Activated CD8-positive, alpha-beta memory T cell treated with anti-CD3 and anti-CD28 coated beads for 24 hours (primary cell): ENCODE data around the gene POLH.
"Not testable (repeated sequence)": the region's sequence is repeated elsewhere in the genome, so short reads cannot be mapped to it uniquely, and the experiment has no call there.

Experiments
- DNase-seq: peaks from one replicate; pipeline ENCODE4 v3.0.0-alpha.2; 2020

POLH gene

GRCh38 chr6:43634702-43635303, 58.8 kb downstream of the POLH start:
- DNase-seq, result no peak

GRCh38 chr6:43635387-43636307, 59.7 kb downstream of the POLH start, which contains the start of gene MAD2L1BP:
Gene MAD2L1BP (plus strand): TSS chr6:43635840. CDS start chr6:43635876, 36 bp downstream.
- peak; percentile 93 for DNase-seq

GRCh38 chr6:43636308-43636659, 60.3 kb downstream of the POLH start:
- DNase-seq, result no peak

- DNase-seq, result no peak
Observed at GRCh38 chr6:43639984-43640800, 64.2 kb downstream of the POLH start.

- DNase-seq, result peak; percentile 79
Observed at GRCh38 chr6:43644940-43645612, 69.1 kb downstream of the POLH start, which contains the start of gene RSPH9. Gene RSPH9 (plus strand): TSS chr6:43645036. CDS start chr6:43645099, 63 bp downstream.

GRCh38 chr6:43645613-43645964, 69.6 kb downstream of the POLH start:
- DNase-seq, result no peak

- DNase-seq, result no peak
Observed at GRCh38 chr6:43647613-43648012, 71.6 kb downstream of the POLH start.

GRCh38 chr6:43648248-43648647, 72.3 kb downstream of the POLH start:
- DNase-seq, result no peak

GRCh38 chr6:43652822-43653221, 76.8 kb downstream of the POLH start:
- DNase-seq, result not testable (repeated sequence)

- no peak for DNase-seq
Observed at GRCh38 chr6:43657221-43657802, 81.3 kb downstream of the POLH start.

GRCh38 chr6:43658161-43658560, 82.2 kb downstream of the POLH start:
- no peak for DNase-seq

- DNase-seq, result not testable (repeated sequence)
Observed at GRCh38 chr6:43662948-43663347, 87.0 kb downstream of the POLH start.
